Stimulated activated CD4-positive, alpha-beta T cell treated with anti-CD3 and anti-CD28 coated beads, Interleukin-1b, Interleukin-23, amount 100 ng/mL, for 48 hours (primary cell): ENCODE data around the gene IL2RG.
A peak's percentile ranks its signal among the peaks of the same experiment; 100 is the strongest.

Experiments
- DNase-seq: peaks from one replicate; pipeline ENCODE4 v3.0.0-alpha.2; 2020

IL2RG gene

DNA sequence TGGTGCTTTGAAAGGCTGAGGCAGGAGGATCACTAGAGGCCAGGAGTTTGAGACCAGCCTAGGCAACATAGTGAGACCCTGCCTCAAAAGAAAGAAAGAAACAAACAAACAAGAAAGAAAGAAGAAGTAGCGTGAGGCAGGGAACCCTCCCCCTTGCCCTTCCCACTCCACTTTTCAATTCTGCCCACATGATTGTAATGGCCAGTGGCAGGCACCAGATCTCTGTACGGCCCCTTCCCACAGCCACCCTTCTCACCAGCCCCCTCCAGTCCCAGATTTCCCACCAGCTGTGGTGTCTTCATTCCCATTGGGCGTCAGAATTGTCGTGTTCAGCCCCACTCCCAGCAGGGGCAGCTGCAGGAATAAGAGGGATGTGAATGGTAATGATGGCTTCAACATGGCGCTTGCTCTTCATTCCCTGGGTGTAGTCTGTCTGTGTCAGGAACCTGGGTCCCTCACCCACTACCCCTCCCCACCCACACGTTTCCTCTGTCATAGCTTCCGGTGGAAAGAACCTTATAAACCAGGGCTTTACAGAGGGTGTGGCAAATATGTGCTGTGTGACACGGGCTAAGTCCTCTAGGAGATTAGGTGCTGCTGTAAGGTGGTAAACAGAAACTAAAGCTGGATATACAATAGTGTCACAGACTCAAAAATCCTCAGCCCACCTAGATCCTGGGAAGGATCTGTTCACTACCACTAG lies at the start of gene IL2RG:
Gene IL2RG, minus strand, starts transcription at position 437 of the 703 bp plus-strand sequence. Its CDS starts 38 bp downstream, at position 399.
- peak; percentile 81 for DNase-seq

DNA sequence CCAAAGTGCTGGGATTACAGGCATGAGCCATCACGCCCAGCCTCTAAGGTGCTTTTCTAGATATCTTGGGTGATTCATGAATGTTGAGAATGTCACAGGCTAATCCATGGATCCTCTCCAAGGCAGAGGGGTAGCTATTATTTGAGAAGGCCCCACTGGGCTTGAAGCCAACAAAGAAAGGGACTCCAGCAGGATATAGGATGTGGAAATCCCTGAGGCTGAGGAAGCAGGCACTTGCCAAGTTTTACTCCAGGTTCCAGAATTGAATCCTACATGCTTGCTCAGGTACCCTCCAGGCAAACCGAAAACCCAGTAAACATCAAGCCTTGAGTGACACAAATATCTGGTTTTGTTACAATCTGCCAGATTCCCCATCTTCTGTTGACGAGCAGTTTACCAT lies 49.1 kb upstream of the IL2RG start:
- no peak for DNase-seq

DNA sequence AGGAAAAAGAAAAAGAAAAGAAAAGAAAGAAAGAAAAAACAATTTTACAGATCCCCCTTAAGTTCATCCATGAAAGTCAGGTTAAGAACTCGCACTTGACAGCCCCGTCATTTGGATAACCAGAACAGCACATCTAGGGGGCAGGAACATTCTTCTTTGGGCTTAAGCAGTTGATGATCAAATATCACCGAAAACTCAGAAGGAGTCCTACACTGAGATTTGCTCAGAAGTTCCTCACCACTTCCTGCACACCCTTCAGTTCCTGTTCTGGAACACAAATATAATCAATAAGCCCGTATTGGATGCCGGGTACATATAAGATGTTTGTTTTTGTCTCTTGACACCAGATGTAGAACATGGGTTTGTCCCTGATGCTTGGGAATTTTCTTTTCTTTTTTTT lies 48.0 kb upstream of the IL2RG start:
- no peak for DNase-seq

DNA sequence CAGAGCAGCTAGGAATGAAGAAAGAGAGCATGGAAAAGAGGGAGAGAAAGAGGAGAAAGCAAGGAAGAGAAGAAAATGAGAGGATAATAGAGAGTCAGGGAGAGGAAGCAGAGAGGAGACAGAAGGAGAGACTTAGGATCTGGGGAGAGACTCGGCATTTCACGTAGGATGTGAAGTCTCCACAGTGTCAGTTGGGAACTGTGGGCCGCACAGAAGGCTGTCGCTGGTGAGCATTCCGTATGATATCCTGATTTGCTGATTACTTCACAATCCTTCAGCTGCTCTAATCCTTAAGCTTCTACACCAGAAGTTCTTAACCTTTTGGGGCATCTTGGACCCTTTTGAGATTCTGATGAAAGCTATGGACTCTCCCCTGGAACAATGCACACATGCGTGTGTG lies 47.2 kb upstream of the IL2RG start:
- no peak for DNase-seq

DNA sequence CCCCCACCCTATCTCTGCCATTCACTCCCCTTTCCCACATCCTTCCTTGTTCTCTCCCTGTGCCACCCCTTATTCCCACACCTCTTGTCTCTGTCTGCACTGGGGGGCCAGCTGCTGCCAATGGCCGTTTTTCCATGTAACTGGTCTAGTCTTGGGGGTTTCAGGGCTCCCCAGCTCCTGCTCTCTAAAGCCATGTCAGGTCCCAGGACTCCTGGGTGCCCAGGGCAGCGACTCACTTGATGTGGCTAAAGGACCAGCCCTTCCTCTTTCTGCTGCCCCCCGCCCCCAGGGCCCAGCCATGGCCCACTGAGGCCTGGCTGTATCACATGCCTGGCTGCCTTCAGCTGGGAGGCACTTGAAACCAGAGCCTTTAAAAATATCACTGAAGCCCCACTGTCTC lies 43.3 kb upstream of the IL2RG start:
- no peak for DNase-seq

DNA sequence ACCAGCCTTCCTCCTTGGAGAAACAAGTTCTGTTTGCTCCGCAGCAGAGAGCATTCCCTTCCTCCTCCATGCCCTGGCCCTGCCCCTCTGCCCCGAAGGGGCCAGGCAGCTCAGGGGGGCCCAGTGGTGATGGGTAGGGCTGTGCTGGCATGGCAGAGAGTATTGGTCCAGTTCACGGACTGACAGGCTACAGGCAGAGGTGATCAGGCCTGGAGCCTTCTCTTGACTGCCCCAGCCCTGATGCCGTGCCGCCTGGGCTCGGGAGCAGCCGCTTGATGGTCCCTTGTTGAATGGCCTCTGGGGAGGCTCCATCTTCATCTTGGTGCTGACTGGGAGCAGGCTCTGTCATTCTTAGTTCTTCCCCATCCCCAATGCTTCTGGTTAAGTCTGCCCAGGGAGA lies 42.8 kb upstream of the IL2RG start:
- no peak for DNase-seq

DNA sequence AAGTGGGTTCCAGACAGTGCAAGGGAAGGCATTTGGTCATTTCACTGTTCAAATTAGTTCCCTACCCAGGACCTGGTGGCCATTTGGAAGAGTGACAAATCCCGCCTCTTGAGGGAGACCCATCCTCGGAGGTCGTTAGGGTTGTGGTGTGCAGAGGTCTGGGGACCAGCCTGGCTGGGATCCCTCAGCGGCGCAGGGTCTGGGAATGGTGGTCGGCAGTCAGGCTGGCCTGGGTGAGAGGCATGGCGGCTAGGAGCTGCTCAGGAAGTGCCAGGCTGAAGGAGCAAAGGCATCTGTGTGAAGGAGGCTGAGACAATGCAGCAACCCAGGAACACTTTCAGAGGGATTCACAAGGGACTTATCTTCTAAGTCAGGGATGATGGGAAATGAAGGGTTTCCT lies 40.0 kb upstream of the IL2RG start:
- no peak for DNase-seq

DNA sequence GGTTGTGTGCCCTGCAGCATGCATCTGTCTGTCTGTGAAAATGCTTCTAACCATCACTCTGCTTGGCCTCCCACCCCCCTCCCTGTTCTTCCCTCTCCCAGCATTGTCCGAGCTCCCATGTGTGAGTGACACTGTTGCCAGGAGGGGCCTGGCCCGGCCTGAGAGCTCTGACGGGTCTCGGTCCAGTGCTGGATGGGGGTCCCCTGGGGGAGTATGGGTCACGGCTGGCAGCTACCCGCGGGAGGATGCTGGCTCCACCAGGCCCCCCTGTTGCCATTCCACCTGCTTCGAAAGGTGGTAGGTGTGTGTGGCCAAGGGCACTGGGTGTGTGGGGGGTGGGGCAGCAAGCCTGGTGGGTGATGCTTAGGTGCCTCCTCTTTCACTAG lies 36.9 kb upstream of the IL2RG start:
- DNase-seq: no peak

DNA sequence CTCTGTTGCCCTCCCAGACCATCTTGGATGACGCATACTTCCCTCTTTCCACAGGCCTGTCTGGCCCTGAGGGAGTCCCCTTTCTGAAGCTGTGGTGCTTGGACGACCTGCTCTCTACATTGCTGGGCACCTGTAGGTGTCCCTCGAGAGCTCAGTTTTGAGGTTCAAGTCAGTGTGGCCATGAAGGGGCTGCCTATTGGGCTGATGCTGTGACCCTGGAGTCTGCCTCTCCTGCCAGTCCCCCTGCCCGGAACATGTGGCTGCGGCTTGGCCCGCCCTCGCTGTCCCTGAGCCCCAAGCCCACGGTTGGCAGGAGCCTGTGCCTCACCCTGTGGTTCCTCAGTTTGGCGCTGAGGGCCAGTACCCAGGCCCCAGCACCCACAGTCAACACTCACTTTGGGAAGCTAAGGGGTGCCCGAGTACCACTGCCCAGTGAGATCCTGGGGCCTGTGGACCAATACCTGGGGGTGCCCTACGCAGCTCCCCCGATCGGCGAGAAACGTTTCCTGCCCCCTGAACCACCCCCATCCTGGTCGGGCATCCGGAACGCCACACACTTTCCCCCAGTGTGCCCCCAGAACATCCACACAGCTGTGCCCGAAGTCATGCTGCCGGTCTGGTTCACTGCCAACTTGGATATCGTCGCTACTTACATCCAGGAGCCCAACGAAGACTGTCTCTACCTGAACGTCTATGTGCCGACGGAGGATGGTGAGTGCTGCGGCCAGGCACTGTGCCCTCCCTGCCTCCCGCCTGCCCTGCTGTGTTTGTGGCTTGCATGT lies 36.3 kb upstream of the IL2RG start:
- no peak for DNase-seq

DNA sequence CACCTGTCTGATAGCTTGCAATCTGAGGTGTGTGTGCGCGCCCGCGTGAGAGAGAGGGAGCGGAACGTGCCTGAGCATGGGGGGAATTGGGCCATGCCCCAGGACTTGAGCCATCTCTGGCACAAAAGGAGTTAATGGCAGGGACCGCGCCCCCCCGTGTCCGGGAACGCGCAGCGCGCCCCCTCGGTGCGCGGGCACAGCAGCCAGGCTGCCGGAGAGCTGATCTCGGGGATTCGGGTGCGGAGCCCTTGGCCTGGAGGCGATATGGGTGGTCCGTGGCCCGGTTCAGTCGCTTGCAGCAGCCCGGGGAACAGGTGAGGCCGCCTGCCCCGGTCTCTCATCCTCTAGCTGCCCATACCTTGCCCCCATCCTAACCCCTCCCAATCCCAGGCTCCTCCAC lies 33.3 kb upstream of the IL2RG start, which contains the start of gene NLGN3:
Gene NLGN3, plus strand, starts transcription at position 191 of the 400 bp plus-strand sequence. CDS start 2,909 bp downstream, outside the sequence.
- no peak for DNase-seq

DNA sequence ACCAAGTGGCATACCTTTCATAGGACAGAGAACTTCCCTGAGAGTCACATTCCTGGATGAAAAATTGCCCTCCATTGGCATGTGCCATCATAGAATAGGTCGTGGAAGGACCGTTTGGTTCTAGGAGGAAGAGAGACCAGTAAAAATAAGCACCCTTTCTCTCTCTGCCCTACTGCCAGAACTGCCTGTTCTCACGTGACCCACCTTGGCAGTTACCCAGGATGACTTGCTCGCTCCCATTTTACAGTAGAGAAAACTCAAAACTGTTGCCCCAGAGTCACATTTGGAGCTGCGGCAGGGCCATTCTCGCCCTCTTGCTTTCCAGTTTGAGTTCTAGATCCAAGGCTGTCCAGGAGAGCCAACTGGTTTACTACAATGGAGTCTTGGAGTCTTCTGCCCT lies 32.1 kb upstream of the IL2RG start:
- DNase-seq: no peak

DNA sequence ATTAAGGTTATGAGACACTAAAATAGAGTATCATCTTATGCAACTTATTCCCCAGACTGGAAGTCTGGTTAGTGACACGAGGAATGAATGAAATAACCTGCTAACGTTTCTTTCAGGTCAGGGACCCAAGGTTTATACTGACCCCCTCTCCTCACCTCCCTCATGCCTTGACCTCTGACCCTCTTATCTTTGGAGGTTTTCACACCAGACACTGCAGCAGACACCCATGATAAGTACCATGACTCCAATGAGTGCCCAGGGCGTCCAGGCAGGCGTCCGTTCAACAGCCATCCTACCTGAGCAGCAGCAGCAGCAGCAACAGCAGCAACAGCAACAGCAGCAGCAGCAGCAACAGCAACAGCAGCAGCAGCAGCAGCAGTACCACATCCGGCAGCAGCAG lies 29.1 kb upstream of the IL2RG start:
- no peak for DNase-seq

DNA sequence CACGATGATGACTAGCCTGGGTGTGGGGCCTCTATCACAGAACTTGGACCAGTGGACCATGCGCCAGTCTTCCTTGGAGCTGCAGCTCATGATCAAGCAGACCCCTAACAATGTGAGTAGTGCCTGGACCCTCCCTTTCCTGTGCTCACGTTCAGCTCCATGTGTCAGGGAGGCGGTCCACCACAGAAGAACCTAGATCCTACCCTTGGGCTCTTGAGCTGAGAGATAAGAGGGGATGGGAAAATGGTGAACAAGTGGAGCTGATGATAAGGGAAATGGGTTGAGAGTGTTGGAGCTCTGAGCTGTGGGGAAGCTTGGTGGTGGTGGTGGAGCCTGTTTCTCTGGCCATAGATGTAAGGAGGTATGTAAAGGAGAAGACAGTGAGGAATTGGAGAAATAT lies 20.1 kb upstream of the IL2RG start:
- no peak for DNase-seq

DNA sequence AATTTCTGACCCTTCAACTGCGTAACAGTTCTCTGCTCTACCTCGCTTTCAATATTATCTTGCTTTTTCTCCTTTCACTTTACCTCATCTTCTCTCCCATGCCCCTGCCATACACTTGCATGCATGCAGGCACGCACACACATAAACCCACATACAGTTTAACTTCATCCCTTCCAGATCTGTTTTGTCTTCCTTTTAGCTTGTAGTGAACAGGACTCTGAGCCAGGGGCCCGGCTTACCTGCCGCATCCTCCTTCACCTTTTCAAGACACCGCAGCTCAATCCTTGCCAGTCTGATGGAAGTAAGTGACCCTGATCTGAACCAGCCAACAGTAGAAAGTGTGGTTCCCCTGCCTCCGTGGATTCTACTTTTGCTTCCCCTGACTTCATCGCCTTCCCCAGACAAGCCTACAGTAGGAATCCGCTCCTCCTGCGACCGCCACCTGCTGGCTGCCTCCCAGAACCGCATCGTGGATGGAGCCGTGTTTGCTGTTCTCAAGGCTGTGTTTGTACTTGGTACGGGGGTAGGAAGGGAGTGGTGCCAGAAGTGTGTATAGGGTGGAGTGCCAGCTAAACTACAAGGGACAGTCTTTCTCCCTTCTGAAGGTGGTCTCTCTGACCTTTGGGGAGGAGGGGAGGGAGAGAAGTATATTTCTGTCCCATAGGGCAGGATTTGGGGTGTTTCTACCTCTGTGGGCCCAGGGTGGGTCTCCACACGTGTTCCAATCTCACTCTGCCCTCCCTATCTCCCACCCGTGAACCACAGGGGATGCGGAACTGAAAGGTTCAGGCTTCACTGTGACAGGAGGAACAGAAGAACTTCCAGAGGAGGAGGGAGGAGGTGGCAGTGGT lies 17.8 kb upstream of the IL2RG start:
- DNase-seq: peak; percentile 69

DNA sequence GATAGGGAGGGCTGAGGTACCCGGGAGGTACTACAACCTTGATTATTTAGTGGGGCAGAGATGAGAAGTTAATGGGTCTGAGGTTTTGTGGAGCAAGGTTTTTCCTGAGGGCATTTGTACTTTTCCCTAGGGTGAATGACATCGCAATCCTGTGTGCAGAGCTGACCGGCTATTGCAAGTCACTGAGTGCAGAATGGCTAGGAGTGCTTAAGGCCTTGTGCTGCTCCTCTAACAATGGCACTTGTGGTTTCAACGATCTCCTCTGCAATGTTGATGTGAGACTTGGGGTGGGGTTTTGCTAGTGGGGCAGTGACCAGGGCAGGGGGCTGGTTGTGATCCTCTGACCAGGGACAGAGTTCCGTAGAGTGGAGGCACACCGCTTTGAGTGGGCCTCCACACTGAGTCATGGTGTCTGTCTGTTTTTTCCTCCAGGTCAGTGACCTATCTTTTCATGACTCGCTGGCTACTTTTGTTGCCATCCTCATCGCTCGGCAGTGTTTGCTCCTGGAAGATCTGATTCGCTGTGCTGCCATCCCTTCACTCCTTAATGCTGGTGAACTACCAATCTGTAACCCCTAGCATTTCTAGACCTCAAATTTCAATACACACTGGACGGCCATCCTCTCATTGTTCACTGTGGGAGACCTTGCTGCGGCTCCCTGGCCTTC lies 16.9 kb upstream of the IL2RG start:
- no peak for DNase-seq

DNA sequence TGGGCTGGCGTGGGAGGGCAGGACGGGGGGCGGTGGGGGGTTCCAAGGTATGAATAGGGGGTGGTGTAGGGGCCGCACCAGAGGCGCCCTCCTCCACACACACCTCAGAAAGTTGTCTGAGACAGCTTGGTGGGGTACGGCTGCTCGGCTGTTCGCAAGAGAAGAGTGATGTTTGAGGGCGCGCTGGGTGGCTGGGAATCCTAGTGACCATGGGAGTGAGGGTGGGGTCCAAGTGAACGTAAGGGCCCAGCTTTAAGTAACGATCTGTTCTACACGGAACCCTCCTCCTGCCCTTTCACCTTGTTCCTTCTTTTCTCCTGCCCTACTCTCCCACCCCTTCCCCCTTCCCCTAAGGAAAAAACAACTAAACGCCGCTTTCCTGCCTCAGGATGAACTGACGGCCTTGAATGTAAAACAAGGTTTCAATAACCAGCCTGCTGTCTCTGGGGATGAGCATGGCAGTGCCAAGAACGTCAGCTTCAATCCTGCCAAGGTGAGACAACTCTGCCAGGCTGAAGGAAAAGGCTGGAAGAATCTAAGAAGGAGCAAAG lies 7.7 kb upstream of the IL2RG start:
- DNase-seq: no peak

DNA sequence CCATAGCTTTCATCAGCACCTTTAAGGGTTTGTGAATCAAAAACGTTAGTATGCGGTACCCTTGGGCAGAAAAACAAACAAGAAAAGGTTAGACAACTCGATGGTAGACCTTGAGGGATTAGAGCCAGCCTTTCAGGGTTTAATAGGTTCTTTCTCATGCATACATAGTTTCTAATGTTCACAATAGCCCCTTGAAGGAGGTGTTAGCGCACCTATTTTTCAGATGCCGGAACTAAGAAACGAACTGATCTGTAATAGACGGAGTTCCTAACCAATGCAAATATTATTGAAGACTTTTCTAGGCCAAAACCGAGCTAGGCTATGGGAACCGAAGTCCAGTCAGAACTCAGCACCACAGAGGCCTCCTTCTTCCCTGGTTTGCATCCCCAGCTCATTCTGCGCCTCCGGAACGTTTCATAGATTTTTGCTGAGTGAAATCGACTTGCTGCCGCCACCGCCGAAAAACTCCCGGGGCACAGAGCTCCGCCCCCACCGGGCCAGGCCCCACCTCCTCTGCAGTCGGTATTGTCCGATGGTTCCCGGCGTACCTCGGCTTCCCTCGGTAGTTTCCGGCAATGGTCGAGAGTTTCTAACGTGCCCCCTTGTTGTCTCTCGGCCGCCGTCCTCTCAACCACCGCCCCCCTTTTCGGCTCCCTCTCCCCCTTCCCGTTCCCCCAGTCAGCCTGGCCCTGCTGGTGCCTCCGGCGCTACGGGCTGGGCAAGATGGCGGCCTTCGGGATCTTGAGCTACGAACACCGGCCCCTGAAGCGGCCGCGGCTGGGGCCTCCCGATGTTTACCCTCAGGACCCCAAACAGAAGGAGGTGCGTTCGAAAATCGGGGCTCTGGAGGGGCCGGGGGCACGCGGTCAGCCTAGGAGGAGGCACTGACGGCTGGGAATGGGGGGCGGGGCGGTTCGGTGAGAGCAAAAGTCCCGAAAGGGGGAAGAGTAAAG lies 6.9 kb upstream of the IL2RG start, which contains the start of gene MED12:
Gene MED12, plus strand, starts transcription at position 565 of the 953 bp plus-strand sequence. Its CDS starts 159 bp downstream, at position 724.
- DNase-seq: peak; percentile 79

DNA sequence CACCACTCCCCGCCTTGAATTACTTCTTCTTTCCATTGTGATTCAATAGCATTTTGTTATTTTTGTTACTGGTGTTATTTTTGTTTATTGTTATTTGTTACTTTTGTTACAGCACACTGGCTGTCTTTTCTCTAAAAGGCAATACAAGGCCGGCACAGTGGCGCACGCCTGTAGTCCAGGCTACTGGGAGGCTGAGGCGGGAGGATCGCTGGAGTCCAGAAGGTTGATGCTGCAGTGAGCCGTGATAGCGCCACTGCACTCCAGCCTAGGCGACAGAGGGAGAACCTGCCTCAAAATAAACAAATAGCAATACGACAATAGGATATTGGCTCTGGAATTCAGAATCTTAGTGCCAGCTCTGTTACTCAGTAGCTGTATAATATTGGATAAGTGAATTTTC lies 6.0 kb upstream of the IL2RG start:
- no peak for DNase-seq

DNA sequence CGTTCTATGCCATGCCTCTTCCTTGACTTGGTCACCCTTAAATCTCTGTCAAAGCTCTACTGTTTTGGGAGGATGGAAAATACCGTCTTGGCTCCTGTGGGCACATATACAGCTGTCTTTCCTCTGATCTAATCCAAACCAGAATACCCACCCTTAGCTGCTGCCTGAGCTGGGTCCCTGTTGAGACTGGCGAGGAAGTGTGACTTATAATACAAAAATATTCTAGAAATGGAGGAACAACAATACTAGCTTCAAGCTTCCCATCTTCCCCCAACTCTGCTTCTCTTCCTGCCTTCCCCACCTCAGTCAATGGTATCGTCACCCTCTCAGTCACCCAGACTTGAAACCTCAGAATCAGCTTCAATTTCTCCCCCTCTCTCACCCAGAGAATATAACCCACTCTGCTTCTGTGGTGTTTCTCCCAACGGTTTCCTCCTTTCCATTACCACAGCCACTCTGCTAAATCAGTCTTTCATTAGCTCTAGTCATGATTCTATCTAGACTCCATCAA lies 599 bp upstream of the IL2RG start:
- no peak for DNase-seq

DNA sequence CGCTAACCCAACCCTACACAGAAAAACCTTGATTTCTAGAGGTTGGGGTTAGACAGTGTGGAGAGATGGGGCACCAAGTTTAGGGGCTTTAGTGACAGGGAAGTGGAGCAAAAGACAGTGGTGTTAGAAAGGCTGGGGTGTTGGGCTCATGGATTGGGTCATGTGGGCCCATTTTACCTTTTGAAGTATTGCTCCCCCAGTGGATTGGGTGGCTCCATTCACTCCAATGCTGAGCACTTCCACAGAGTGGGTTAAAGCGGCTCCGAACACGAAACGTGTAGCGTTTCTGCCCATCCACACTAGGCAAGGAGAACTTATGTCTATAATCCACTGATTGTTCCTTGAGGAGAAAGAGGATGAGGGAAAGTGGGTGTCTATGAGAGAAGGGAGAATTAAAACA lies 2.3 kb downstream of the IL2RG start:
- no peak for DNase-seq

DNA sequence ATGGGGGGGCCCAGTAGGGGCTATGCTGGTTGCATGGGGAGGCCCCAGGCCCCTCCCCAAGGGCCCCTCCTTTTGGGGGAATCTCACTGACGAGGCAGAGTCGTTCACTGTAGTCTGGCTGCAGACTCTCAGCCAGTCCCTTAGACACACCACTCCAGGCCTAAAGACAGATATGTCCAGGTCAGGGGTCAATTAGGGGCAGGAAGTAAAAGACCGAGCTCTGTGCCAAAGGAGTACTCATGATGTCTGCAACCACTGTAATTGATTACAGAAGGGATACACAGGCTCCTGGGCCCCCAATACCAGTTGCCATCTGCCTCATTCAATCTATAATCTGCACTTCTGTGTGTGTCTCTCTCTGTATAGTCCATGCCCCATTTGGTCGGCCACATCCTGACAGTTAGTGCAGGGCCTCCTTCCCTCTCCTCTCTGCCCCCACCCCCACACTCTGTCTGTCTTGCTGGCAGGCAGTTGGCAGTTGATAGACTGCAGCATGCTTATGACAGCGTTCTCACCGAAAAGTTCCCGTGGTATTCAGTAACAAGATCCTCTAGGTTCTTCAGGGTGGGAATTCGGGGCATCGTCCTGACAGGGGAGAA lies 3.5 kb downstream of the IL2RG start:
- peak; percentile 31 for DNase-seq
